GM21360 (cell line): Measurements from ENCODE around the gene RASGRF2.

ENCODE experiments used
- ATAC-seq: cut with Tn5 transposase; IDR thresholded peaks from one replicate; pipeline ENCODE4 v1.9.1; 2021; ENCODE audit warnings: mild to moderate bottlenecking, moderate library complexity; ENCODE audit not compliant: unreplicated experiment

The RASGRF2 gene

DNA sequence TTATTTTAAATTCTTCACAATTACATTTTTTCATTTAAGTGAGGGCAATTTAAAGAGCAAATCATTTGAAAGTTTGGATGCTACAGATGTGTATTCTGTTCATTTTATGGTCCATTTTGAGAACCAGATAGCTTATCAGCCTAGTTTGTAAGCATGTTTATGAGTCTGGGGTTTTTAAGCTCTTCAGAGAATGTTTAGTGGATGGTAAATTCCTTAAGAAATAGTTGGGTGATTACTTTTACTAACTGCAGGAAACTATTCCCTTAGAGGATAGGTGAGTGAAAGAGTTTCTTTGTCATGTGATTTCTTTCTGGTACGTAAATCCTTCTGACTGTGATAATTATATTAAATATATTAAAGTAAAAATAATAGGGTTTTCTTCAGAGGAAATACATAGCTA, 17.6 kb downstream of the RASGRF2 start:
- ATAC-seq, result no peak

DNA sequence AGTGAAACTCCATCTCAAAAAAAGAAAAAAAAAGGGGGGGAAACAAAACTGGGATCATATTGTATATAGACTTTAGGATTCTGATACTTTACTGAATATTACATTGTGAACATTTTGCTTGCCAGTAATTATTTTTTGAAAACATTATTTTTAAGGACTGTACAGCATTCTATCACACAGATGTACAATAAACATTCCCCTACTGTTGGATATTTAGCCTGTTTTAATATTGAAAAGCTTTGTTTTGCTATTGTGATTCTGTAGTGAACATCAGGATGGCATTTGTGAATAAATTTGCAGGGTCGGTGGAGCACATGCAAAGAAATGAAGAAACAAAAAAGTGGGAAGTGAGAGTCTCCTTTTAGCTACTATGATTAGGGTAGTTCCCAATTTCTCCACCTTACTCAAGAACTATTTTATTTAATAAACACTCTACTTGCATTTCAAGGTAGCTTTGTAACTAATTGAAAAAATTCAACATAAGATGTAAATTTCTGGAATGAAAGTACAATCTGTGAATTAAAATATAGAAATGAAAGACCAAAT, 18.7 kb downstream of the RASGRF2 start:
- no peak for ATAC-seq

DNA sequence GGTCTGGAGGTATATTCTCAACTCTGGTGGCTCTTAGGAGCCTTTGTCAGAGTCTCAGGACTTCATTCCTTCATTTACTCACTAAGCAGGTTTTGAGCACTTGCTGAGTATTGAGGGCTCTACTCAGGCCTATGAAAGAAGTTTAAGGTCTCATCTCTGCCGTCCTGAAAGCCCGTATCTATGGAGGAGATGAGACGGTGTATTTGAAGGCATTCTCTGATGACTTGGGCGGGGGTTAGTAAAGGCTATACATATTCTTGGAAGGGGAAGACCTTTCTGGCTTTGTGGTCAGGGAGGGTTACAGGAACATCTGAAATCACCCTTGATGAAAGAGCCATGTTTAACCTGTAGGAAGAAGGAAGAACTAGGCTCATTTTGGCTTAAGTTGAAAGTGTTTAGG, 21.9 kb downstream of the RASGRF2 start:
- no peak for ATAC-seq

DNA sequence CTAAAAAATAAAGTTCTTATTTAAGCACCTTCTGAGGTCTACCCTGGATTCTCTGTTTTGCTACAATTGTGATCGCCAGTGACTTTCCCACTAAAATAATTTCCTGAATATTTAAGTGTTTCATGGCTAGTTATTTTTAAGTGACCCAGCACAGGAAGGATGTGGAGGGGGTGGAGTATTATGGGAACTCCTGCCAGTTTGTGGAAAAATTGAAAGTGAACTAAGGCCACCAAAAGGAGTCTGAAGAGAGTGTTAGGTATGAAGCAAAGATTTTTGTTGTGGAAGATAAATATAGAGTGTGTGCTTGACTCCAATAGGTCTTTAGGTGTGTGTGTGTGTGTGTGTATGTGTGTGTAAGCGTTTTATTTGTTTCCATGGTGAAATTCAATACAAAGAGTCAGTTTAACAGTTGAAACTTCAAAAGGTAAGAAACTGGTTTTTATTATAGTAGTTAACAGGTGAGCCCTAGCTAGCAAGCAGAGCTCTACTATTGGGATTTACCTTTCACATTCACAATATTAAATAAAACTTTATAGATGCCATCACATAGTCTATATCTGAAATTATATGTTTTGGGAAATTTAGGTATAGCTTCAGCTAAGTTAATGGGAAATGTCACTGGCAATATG, 25.6 kb downstream of the RASGRF2 start:
- ATAC-seq, result no peak

DNA sequence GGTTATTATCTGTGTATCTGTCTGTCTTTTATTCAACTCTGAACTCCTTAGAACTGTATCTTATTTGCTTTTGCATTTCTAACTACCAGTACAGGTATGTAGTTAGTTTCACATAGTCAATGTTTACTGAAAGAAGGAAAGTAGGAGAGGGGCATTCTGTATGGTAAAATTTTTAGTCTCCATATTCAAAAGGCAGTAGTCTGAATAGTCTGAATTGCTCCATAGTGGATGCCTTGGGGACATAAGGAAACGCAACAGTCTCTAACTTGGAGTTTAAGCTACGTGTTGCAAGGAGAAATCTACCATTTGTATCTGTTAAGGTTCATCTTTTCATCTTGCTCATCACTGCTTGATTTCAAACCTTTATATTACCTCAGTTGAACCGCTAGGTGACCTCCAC, 26.2 kb downstream of the RASGRF2 start:
- no peak for ATAC-seq

DNA sequence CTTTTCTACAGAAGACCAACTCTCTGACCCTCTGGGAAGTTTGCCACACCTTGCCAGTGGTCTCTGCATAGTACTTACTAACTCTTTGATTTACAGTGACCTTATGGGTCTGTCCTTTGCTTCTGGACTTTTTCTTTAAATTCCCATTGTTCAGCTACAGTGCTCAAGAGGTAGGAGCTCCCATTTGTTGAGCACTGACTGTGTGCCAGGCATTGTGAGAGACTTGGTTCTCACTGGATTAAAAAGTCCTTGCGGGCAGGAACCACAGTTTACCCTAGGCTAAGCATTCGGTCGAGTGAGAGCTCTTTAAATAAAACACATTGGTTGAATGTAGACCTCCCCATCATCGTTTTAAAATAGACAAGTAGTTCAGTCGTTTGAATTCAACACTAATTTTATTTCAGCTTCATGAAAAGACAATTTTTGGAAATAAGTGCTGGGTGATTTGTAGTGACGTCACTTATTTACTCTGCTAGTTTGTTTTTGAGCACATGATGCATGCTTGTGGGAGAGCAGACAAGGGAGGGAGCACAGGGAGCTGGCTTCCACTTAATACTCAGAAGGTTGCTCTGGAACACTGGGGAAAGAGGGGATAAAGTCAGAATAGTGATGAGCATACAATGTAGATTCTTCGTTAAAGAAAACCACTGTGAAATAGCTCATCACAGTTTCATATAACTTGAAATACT, 27.1 kb downstream of the RASGRF2 start:
- ATAC-seq, result no peak

DNA sequence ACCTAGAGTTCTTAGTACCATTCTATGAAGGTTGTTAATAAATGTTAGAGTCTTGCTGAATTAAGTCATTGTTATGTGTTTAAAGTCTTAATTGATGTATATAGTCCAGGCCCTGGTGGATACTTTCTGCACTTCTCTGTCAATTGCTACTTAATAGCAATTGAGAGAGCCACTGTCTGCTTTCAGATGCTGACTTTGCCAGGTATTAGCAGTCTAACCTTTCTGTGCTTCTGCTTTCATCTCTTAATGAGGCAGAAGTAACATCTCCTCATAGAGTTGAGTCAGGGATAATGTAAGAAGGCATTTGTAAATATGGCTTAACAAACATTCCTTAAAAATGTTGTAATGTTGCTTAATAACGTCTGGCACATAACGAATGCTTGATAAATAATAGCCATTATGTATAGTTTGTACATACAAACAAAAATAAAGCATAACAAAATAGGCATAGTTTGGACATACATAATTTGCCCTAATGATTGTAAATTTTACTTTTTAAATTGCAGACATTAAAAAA, 28.3 kb downstream of the RASGRF2 start:
- ATAC-seq, result no peak

DNA sequence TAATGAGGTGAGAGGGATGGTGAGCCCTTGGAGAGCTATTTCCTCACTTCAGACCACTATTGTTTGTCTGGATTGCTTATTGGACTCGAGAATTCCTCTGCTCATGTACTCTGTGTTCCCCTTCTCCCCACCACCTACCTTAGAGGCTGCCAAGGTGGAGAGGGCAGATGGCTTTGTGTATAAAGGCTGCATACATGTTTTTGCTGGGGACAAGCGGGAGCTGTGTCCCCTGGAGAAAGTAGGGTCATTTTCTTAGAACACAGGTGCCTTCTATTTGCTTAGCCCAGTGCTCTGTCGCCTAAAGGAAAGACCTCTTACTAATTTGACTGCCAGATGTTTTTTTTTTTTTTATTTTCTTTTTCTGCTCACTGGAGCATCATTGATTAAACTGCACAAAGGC, 29.7 kb downstream of the RASGRF2 start:
- no peak for ATAC-seq

DNA sequence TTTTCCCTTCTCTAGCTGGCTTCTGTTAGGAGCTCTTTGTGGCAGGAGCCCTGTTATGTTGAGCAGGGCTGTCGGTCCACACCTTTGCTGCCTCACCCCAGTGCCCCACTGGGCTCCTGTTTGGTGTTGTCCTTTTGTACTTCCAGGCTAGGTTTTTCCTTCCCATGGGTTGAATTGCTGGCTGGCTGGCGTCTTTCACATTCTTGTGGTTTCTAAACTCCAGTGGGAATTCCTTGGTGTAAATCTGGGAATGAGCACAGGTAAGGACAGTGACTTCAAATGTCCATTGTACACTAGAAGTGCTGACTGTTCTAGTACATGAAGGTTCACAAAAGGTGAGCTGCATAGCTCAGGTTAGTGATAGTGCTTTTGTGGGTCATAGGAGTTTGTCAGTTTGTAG, 30.4 kb downstream of the RASGRF2 start:
- ATAC-seq, result no peak

DNA sequence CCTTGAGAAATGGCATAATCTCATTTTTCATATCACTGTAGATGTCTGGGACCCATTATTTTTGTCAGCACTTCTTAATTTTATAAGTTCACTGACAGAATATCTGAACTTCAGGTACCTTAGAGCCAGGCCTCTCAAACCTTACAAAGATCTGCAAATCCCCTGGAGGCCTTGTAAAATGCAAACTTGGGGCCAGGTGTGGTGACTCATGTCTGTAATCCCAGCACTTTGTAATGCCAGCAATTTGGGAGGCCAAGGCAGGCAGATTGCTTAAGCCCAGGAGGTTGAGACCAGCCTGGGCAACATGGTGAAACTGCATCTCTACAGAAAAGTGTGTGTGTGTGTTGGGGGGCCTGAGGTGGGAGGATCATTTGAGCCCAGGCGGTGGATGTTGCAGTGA, 30.8 kb downstream of the RASGRF2 start:
- no peak for ATAC-seq

DNA sequence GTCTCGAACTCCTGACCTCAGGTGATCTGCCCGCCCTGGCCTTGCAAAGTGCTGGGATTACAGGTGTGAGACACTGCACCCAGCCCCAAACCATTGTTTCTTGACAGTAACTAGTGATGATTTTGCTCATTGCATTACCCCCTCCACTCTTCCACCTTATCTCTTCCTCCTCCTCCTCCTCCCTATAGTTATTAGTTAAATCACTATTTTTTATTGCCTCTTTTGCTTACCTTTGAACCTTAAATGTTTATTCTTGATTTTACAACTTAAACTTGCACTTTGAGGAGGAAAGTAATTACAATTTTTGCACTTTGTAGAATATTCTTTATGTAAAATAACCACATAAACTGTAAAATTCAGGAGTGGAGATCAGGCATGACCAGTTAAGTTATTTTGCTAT, 35.7 kb downstream of the RASGRF2 start:
- ATAC-seq, result no peak

DNA sequence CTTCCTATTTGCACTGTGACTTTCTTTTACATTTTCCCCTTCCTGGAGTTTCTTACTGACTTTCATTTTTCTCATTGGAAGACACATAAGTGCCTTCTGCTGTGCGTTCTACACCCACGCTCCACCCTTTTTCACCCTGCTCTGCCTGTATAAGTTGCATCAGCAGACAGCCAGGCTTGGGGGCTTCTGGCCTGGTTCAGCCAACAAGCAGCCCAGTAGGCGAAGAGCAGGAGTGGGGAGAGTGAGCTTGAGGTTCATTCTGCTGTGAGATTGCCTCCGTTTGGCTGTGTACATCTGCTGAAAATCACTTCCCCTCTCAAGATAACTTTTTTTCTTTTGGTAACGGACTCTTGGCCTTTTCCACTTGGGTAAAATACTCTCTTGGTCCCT, 38.4 kb downstream of the RASGRF2 start:
- ATAC-seq, result no peak

DNA sequence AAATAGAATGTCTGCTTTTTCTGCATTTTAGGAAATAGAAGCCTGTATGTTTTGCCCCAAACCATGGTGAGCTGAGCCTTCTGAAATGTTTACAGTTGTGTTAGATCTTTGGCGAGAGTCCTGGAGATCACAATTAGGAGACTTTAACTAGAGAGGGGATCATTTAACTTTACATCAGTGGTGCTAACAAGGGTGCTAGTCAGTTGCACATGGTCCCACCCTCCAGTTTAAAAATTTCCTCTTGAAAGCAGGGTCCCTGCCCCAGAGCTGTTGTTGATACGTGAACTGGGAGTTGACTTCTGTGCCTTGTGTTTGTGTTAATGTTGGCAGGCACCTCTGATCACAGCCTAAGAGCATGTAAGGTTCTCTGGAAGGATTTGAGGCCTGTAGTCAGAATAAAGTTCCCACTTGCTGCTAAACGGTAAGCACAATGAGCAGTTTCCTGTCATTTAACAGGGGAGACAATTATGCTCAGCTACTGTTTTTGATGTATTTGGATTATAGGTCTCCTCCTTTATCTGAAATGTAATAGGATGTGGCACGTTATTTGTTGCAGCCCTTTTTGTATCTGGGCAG, 43.7 kb downstream of the RASGRF2 start:
- ATAC-seq, result no peak

DNA sequence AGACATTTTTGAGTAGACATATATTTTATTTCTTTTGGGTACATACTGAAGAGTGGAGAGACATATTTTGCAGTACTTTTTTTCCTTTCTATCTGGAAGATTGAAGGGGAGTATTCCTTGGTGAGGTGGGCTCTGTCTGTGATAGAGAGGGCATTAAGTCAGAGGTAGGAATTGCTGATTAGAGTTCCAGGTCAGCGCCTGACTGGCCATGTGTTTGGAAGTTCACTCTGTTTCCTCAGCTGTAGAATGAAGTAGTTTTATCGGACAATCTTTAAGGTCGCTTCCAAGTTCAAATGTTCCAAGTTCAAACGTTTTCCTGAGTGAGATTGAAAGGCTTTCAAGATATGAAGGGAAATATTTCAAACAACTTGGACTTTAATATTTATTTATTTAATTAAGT, 45.5 kb downstream of the RASGRF2 start:
- ATAC-seq, result no peak

DNA sequence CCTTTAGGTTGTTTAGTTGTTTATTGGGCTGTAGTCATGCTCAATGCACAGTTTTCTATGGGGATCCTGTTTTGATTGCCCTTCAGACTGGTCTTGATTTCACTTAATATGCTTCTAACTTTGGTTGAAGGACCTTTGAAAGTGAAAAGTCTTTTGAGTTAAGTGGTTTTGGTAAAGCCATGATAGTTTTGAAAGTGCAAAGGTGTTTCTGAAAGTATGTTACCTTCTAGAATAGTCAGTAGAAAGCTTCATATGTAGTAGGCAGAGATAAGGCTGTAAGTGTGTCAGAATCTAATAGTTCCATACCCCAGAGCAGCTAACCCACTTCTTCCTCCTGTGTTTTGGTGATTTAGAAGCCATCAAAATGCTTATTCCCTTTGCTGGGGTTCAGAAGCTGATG, 46.1 kb downstream of the RASGRF2 start:
- no peak for ATAC-seq

DNA sequence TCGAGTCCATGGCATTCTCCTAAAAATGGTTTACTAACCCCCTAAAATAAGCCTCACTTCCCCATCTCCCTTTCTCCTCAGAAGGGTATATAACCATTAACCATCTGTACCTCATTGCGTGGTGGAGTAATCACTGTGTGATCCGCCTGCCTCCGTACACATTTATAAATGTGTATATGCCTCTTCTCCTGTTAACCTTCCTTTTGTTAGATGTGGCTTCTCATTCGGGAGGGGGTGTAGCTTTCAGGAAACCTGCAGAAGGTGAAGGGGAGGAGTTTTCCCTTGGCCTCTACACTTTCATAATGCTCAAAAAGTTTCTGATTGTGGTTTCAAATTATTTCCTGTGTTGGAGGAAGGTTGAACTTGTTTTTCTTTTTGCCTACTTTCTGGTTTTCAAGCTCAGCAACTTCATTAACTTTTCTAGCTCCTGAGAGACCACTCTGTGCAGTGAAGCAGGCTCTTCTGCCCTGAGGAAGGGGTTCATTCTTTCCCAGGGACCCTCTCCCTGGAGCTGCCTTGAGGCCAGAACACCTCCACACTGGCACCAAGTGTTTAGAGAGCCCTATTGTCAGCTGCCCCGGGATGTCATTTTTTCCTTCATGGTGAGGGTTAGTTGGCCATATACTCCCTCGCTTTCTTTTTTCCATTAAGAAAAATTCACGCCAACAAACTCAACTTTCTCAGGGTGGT, 46.9 kb downstream of the RASGRF2 start:
- ATAC-seq, result no peak

DNA sequence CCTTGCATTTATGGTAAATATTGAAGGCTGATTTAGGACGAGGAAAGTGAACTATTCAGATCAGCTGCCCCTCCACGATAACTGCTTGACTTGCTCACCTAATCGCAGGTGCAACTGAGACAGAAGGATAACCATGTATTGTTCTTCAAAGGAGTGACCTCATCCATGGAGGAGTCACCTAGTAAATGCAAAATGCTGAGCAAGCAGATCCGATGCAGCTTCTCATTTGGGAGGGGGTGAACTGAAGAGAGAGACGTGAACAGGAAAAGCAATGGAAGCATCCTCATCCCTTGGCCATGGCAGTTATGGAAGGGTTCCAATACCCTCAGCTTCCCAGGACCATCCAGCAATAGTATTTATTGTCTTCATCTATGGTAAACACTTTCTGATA, 47.5 kb downstream of the RASGRF2 start:
- no peak for ATAC-seq

DNA sequence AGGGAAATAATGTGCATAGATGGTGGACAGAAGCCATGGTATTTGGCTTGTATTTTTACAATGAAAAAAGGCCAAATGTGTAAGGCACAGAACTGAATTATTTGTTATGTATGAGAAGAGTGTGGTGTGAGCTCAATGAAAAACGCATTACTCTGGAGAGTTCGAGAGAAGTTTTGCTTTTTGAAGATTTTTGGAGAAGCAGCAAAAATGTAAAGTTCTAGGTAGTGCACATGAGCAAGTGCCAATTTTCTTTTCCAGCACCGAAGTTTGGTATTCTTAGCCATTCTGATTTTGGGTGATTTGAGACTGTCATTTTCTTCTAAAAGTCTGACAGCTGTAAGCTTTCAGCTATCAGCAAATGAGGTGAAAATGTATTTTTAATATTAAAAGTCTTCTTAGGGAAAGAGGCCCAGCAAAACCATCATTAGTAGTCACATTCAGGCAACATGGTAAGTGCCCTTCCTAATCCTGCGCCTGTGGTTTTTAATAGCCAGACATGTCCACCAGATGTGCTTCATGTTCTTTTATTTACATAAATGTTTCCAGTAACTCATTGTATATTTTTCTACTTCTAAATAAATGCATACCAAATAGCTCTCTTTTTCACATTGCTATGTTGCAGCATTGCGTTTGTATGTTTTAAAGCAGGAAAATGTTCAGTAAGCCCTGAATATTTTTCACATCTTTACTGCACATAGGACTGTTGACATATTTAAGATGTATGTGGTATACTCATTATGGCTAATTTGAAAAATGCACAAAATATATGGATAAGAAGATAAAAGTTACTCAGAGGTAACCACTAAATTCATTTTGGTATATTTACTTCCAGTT, 50.4 kb downstream of the RASGRF2 start:
- ATAC-seq, result no peak

DNA sequence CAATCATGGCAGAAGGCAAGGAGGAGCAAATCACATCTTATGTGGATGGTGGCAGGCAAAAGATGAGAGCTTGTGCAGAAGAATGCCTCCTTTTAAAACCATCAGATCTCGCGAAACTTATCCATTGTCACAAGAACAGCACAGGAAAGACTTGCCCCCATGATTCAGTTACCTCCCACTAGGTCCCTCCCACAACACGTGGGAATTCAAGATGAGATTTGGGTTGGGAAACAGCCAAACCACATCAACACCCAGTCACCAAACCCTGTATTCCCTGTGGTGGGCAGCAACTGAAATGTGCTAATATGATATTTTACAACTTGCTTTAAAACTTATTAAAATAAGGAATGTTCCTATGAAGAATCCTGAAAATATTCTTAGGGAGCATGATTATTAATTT, 54.2 kb downstream of the RASGRF2 start:
- ATAC-seq, result no peak

DNA sequence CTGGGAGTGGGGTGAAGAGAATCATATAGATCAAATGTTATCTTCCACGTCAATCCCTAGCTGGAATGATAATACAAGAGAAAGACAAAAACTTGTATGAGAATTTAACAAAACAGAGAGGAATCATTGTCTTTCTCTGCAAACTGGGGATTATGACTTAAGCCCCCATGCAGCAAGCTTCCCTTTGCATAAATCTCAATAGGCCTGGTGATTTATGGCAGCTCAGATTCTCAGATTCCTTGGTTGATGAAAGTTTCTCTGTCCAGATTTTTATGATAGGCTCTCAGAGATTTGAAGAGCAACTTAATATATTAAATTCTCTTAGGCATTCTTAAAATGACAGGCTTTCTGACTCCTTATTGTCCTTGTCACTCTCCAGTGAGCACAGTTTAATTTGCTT, 56.0 kb downstream of the RASGRF2 start:
- ATAC-seq, result no peak

DNA sequence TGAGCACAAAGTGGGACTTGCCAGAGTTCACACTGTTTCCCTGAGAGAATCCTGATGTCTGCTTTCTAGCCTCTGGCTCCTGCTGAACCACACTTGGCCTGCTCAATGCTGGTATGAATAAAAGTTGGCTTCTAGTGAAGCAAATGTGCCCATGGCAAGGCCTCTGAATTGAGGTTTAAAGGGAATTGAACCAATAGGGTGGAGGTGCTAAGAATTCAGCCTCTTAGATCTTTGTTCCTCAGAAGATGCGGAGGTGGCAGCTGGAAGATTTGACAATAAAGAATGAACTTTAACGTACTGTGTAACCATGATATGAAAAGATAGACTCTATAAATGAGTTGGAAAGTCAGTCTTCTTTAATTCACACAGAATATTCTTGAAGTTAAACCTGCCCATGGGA, 57.2 kb downstream of the RASGRF2 start:
- no peak for ATAC-seq
